Measurements from ENCODE around the gene RCAN1. TPM values are rescaled to one million over a fixed set of nuclear protein-coding genes. Genes with fewer than 3 reads are reported as not detected.

The RCAN1 gene
- total and polyA plus RNA-seq, 2 of the 8 experiments (the other 6 are each of a cell fraction or from before 2014, with no cell fraction given) = 1.7 to 6.4 TPM

- Histone ChIP-seq H4K91ac (replicated peaks; ENCODE audit: insufficient read length, low read length) (no peak overlapping the region), H2BK5ac (ENCODE audit: low read depth, low read length) (no peak overlapping the region), H3K4me3 (ENCODE audit: extremely low read depth in 1 of 4, insufficient read depth in 2 of 4, low read depth in 3 of 4, low read length in 4 of 4) (no peak overlapping the region), H4K8ac (ENCODE audit: extremely low read depth, insufficient read depth, low read length) (no peak overlapping the region), H3K9ac (replicated peaks in 1 of 4; ENCODE audit: extremely low read depth in 1 of 4, low read depth in 3 of 4, low read length in 3 of 4) (no peak overlapping the region), H3K27me3 (replicated peaks in 1 of 4; ENCODE audit: control insufficient read depth in 3 of 4, extremely low read depth in 1 of 4, insufficient read depth in 3 of 4, low read length in 3 of 4) (no peaks in the 10 kb centered on the region), H3K4me2 (ENCODE audit: insufficient read depth in 1 of 2, low read depth in 2 of 2, low read length in 2 of 2) (no peak overlapping the region), H2BK120ac (replicated peaks; ENCODE audit: low read depth, low read length) (no peak overlapping the region), H3K79me1 (ENCODE audit: low read depth, low read length) (no peaks in the 10 kb centered on the region), H3K36me3 (ENCODE audit: control insufficient read depth in 2 of 4, insufficient read depth in 4 of 4, low read length in 3 of 4) (0 out of 8 replicates have a peak, but pooled peaks cover 0 to 2% (median 0%) of the 10 kb centered on the region in 4 experiments), H3K56ac (replicated peaks; ENCODE audit: insufficient read length, low read depth, low read length) (no peak overlapping the region), H2AFZ (ENCODE audit: low read length) (no peak overlapping the region), H2BK20ac (ENCODE audit: low read length) (no peak overlapping the region), H3K23me2 (ENCODE audit: low read depth, low read length) (no peaks in the 10 kb centered on the region), H3K9me3 (ENCODE audit: insufficient read depth in 2 of 2, low read depth in 1 of 2, low read length in 1 of 2) (no peaks in the 10 kb centered on the region), H2BK12ac (ENCODE audit: low read depth, low read length) (no peak overlapping the region), H2BK15ac (ENCODE audit: low read length) (no peak overlapping the region), H3K14ac (ENCODE audit: insufficient read length) (no peak overlapping the region), H3K23ac (ENCODE audit: insufficient read length) (no peak overlapping the region), H4K5ac (ENCODE audit: insufficient read length, low read depth, low read length) (no peak overlapping the region), H3K27ac (ENCODE audit: low read depth, low read length) (no peak overlapping the region), H4K20me1 (replicated peaks in 1 of 2; ENCODE audit: control insufficient read depth in 1 of 2, insufficient read depth in 2 of 2, low read length in 2 of 2) (no peaks in the 10 kb centered on the region), H2AK5ac (ENCODE audit: low read depth, low read length) (no peak overlapping the region), H3K4me1 (replicated peaks in 1 of 4; ENCODE audit: control insufficient read depth in 3 of 4, insufficient read depth in 4 of 4, low read length in 3 of 4) (peaks cover 2 to 8% (median 6%) of the 10 kb centered on the region in 4 experiments; a peak in 6 of 7 replicates), H3K79me2 (ENCODE audit: control insufficient read depth in 1 of 2, insufficient read depth in 2 of 2, low read length in 2 of 2) (no peaks in the 10 kb centered on the region), H3K18ac (ENCODE audit: extremely low read depth, low read length) (no peak overlapping the region), H3K4ac (replicated peaks; ENCODE audit: insufficient read length, low read depth, low read length) (no peak overlapping the region)
- TF ChIP-seq CTBP2 (IDR thresholded peaks at IDR 0.05; ENCODE audit: borderline replicate concordance, insufficient read depth, insufficient read length, low read length) = no peak
- no peak for TF ChIP-seq TEAD4 (IDR thresholded peaks at IDR 0.05; ENCODE audit: low read depth, low read length)
- FAIRE-seq (no peak), DNase-seq (ENCODE audit: low read depth in 1 of 2, low spot score in 2 of 2) (no peak)
- ChIA-PET POLR2A (ENCODE audit: partially characterized antibody) (no interaction called here), CTCF (ENCODE audit: partially characterized antibody) (interaction anchor here (1.0 to 3.9 kb wide), 5 partner anchors 9 to 62 kb away, joined by 3 to 28 read pairs (median 5); no protein-coding TSS in a partner anchor)
- WGBS, 2 experiments (ENCODE audit: extremely low coverage in 1 of 2, insufficient coverage in 1 of 2, insufficient read length in 1 of 2, insufficient replicate concordance in 2 of 2, low coverage in 1 of 2, low lambda C conversion rate in 2 of 2, missing lambda C conversion rate in 1 of 2) = 94% methylated on average over 8 of the region's 8 CpGs; no CpG with 5 or more reads in 1 of the 2 experiments
These were observed 95.2 kb downstream of the RCAN1 start for GRCh38 chr21:34519694-34520093.
